ENCODE results near the gene WIPF1. TPM values are rescaled to one million over a fixed set of nuclear protein-coding genes. Genes with fewer than 3 reads are reported as not detected.

WIPF1 gene
- total and polyA plus RNA-seq, 2 of the 13 experiments (the other 11 are each of a cell fraction or from before 2014, with no cell fraction given): 0.01 TPM; not detected in 1

DNA sequence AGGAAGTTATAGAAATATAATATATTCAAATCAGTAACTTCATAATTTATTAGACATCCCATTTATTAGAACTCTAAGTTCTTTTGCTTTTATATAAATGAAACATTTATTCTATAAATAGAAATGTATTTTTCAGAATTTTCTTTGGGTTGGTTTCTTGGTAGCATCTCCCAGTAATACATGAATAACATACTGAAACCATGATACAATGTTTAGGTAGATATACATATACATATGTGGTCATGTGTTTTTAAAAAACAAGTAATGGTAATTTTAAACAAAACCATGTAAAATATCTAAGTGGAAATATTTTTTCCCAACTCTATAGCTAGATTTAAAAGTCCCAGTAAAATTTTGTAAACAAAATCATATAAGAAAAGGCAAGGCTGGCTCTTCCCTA, 36.9 kb downstream of the WIPF1 start:
- in situ Hi-C loops (cut with HindIII; ENCODE audit: extremely low pct_ligation_motif_present, low pct_unique_long_range_greater_than_20kb): no loop called here
- intact Hi-C loops (cut with micrococcal nuclease; ENCODE audit: unreplicated experiment): no loop called here

More for the DNA sequence above, 36.9 kb downstream of the WIPF1 start:
- no peak overlapping the region for H3K27ac ChIP-seq (ENCODE audit: extremely low read length, insufficient read depth, low read length)
- H3K4me1 ChIP-seq (ENCODE audit: insufficient read depth, low read length): no peaks in the 10 kb centered on the region
- no peak for TF ChIP-seq ZNF20 (CRISPR knock-in tag; IDR thresholded peaks at IDR 0.05)
- TF ChIP-seq ZNF562 (CRISPR knock-in tag; IDR thresholded peaks at IDR 0.05; ENCODE audit: borderline replicate concordance): no peak
- TF ChIP-seq, protein P1, sequence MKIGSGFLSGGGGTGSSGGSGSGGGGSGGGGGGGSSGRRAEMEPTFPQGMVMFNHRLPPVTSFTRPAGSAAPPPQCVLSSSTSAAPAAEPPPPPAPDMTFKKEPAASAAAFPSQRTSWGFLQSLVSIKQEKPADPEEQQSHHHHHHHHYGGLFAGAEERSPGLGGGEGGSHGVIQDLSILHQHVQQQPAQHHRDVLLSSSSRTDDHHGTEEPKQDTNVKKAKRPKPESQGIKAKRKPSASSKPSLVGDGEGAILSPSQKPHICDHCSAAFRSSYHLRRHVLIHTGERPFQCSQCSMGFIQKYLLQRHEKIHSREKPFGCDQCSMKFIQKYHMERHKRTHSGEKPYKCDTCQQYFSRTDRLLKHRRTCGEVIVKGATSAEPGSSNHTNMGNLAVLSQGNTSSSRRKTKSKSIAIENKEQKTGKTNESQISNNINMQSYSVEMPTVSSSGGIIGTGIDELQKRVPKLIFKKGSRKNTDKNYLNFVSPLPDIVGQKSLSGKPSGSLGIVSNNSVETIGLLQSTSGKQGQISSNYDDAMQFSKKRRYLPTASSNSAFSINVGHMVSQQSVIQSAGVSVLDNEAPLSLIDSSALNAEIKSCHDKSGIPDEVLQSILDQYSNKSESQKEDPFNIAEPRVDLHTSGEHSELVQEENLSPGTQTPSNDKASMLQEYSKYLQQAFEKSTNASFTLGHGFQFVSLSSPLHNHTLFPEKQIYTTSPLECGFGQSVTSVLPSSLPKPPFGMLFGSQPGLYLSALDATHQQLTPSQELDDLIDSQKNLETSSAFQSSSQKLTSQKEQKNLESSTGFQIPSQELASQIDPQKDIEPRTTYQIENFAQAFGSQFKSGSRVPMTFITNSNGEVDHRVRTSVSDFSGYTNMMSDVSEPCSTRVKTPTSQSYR (CRISPR knock-in tag; IDR thresholded peaks at IDR 0.05; ENCODE audit: borderline replicate concordance): no peak
- TF ChIP-seq, protein P2, sequence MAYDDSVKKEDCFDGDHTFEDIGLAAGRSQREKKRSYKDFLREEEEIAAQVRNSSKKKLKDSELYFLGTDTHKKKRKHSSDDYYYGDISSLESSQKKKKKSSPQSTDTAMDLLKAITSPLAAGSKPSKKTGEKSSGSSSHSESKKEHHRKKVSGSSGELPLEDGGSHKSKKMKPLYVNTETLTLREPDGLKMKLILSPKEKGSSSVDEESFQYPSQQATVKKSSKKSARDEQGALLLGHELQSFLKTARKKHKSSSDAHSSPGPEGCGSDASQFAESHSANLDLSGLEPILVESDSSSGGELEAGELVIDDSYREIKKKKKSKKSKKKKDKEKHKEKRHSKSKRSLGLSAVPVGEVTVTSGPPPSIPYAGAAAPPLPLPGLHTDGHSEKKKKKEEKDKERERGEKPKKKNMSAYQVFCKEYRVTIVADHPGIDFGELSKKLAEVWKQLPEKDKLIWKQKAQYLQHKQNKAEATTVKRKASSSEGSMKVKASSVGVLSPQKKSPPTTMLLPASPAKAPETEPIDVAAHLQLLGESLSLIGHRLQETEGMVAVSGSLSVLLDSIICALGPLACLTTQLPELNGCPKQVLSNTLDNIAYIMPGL (CRISPR knock-in tag; IDR thresholded peaks at IDR 0.05; ENCODE audit: borderline replicate concordance in 1 of 2, low read depth in 1 of 2): no peak
- no peak for TF ChIP-seq FOXO1 (CRISPR knock-in tag; IDR thresholded peaks at IDR 0.05)
- no peak for TF ChIP-seq ZNF883 (CRISPR knock-in tag; IDR thresholded peaks at IDR 0.05; ENCODE audit: not compliant biosample characterization)
- TF ChIP-seq ZNF232 (CRISPR knock-in tag; IDR thresholded peaks at IDR 0.05; ENCODE audit: borderline replicate concordance): no peak
- ChIA-PET CTCF (ENCODE audit: low intra/inter-chr PET ratio, low total read pairs) (no interaction called here), POLR2A (no interaction called here)
- no peak overlapping the region for H3K4me2 ChIP-seq (ENCODE audit: low read depth, low read length)
- H4K20me1 ChIP-seq (ENCODE audit: insufficient read depth, low read length): no peaks in the 10 kb centered on the region
- ATAC-seq (no peak), FAIRE-seq (no peak), DNase-seq (ENCODE audit: low spot score) (no peak)
- no peak overlapping the region for H2AFZ ChIP-seq (ENCODE audit: low read length)
- no peaks in the 10 kb centered on the region for H3K79me2 ChIP-seq (ENCODE audit: insufficient read depth, low read length)
- no peak overlapping the region for H3K4me3 ChIP-seq (replicated peaks in 1 of 3; ENCODE audit: insufficient read depth in 1 of 3, low read depth in 2 of 3, low read length in 3 of 3)
- peaks cover 0 to 19% of the 10 kb centered on the region in 2 experiments; a peak in 2 of 5 replicates for H3K27me3 ChIP-seq (ENCODE audit: control insufficient read depth in 1 of 2, insufficient read depth in 2 of 2, low read length in 2 of 2)
- H3K9me3 ChIP-seq (ENCODE audit: low read length): no peaks in the 10 kb centered on the region
- no peak overlapping the region for H3K9ac ChIP-seq (ENCODE audit: insufficient read depth, low read depth, low read length)
- BruUV-seq (replicated peaks): no TSS peak
- no peaks in the 10 kb centered on the region for H3K36me3 ChIP-seq (replicated peaks in 1 of 2; ENCODE audit: control insufficient read depth in 1 of 2, insufficient read depth in 2 of 2, low read length in 2 of 2)
